Common myeloid progenitor, CD34-positive (primary cell): Measurements from ENCODE around the gene CCL23.
"Not testable (repeated sequence)": the region's sequence is repeated elsewhere in the genome, so short reads cannot be mapped to it uniquely, and the experiment has no call there.

ENCODE experiments used
- CTCF ChIA-PET: fragments of 350-600 bp; sonication (Branson Sonifier 250); formaldehyde crosslinking; loops from one replicate; lab custom pipeline; 2021; ENCODE audit warnings: antibody characterized with exemption; lab: Charles Lee
- POLR2A ChIA-PET: fragments of 350-600 bp; sonication (Branson Sonifier 250); formaldehyde crosslinking; loops from one replicate; lab custom pipeline; 2021; ENCODE audit warnings: antibody characterized with exemption; lab: Charles Lee
- DNase-seq, 3 donors: peaks; one replicate each; pipeline versions ENCODE4 v3.0.0 to v3.0.0-alpha.2; 2013
- H3K27ac ChIP-seq, 2 experiments: 1 replicate in 1 of 2; 2 replicates in 1 of 2; pipeline ENCODE4 v1.7.0; 2013; ENCODE audit warnings: inconsistent platforms in 2 of 2, low read length in 2 of 2, mild to moderate bottlenecking in 2 of 2, low read depth in 1 of 2, moderate library complexity in 1 of 2; ENCODE audit not compliant: severe bottlenecking in 2 of 2, insufficient read depth in 1 of 2, poor library complexity in 1 of 2
- H3K27me3 ChIP-seq, 5 experiments: replicated peaks in 2 of 5; 1 replicate in 3 of 5; 2 replicates in 2 of 5; pipeline versions ENCODE4 v1.6.1 to v1.7.0; 2013; ENCODE audit warnings: low read length in 4 of 5, mild to moderate bottlenecking in 2 of 5, moderate library complexity in 2 of 5, inconsistent platforms in 1 of 5; ENCODE audit not compliant: insufficient read depth in 5 of 5, control insufficient read depth in 4 of 5
- H3K36me3 ChIP-seq, 4 experiments: 1 replicate in 2 of 4; 2 replicates in 2 of 4; pipeline versions ENCODE4 v1.6.1 to v1.7.0; 2013; ENCODE audit warnings: low read length in 3 of 4, control low read depth in 1 of 4, mild to moderate bottlenecking in 1 of 4; ENCODE audit not compliant: control insufficient read depth in 4 of 4, insufficient read depth in 4 of 4
- H3K4me1 ChIP-seq, 4 experiments: 1 replicate in 3 of 4; 2 replicates in 1 of 4; pipeline versions ENCODE4 v1.6.1 to v1.7.1; 2013; ENCODE audit warnings: low read length in 3 of 4, mild to moderate bottlenecking in 3 of 4, control low read depth in 1 of 4, inconsistent platforms in 1 of 4, moderate library complexity in 1 of 4; ENCODE audit not compliant: control insufficient read depth in 4 of 4, insufficient read depth in 4 of 4; ENCODE audit errors: control extremely low read depth in 1 of 4
- H3K4me3 ChIP-seq, 7 experiments: 1 replicate in 4 of 7; 2 replicates in 3 of 7; pipeline versions ENCODE4 v1.5.1 to v1.7.0; 2013; ENCODE audit warnings: mild to moderate bottlenecking in 7 of 7, low read length in 6 of 7, moderate library complexity in 6 of 7, inconsistent platforms in 2 of 7, low read depth in 2 of 7, control low read depth in 1 of 7; ENCODE audit not compliant: insufficient read depth in 4 of 7, control insufficient read depth in 1 of 7; ENCODE audit errors: extremely low read depth in 1 of 7
- H3K9me3 ChIP-seq, 5 experiments: 1 replicate in 4 of 5; 2 replicates in 1 of 5; pipeline versions ENCODE4 v1.6.1 to v1.7.1; 2013; ENCODE audit warnings: low read length in 4 of 5, mild to moderate bottlenecking in 2 of 5, inconsistent platforms in 1 of 5, low read depth in 1 of 5, moderate library complexity in 1 of 5; ENCODE audit not compliant: control insufficient read depth in 4 of 5, insufficient read depth in 2 of 5; ENCODE audit errors: control extremely low read depth in 1 of 5
- WGBS: methylation state at CpG from one replicate; pipeline ENCODE4 v1.1.5; 2013; ENCODE audit not compliant: insufficient coverage; 5-methylcytosine and 5-hydroxymethylcytosine counted together

The CCL23 gene

DNA sequence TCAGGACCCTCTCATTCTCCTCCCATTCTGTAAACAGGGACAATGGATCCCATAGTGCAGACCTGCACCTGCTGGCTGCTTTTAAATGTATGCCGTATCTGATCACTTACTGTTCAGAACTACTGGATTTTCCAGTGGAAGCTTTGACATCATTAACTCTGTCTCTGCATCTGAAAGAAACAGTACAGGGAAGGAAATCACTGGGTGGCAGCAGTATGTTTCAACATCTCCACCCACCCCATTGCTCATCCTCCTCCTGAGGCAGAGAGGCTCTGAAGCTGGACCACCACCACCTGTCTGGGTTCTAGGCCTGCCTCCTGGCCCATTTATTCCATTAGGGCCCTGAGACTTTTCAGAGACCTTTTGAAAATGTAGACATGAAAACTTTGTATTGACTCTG is 19.0 kb downstream of the CCL23 start:
- Histone ChIP-seq H3K4me1 (peaks cover 0 to under 1% (median 0%) of the 10 kb centered on the region in 4 experiments), H3K27ac (no peak overlapping the region), H3K4me3 (no peak overlapping the region), H3K27me3 (peaks cover 0 to 3% (median 0%) of the 10 kb centered on the region in 5 experiments), H3K36me3 (no peaks in the 10 kb centered on the region), H3K9me3 (peaks cover 0 to 3% (median 0%) of the 10 kb centered on the region in 5 experiments)
- ChIA-PET POLR2A (no interaction called here), CTCF (interaction anchor here (0.5 kb wide), 1 partner anchor 13 kb away, joined by 3 read pairs; no protein-coding TSS in a partner anchor)
- DNase-seq = no peak
- 100% methylated on average over 1 of the region's 1 CpG for WGBS

DNA sequence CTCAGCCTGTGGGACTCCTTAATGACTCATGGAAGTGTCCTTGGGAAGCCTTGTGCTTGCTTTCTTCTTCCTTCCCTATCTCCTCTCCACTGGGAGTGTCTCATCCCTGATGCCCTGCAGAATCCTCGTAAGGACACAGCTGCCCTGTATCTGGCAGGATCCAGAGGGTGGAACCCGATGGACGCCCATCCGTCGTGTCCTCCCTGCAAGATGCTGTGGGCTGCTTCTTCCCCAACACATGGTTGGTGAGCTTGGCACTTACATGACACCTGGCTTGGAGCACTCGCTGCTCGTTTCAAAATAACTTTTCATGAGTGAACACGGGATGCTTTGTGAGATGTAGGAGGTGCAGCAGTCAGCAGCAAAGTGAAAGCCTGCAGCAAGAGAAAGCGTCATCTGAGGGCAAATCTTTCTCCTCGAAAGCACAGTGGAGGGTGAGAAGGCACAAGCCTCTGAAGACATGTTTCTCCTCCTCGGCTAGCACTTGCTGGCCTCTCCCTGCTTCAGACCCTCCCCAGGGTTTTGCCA is 19.7 kb downstream of the CCL23 start:
- no peak overlapping the region for H3K27ac ChIP-seq
- DNase-seq = no peak
- 98% methylated on average over 11 of the region's 11 CpGs for WGBS

DNA sequence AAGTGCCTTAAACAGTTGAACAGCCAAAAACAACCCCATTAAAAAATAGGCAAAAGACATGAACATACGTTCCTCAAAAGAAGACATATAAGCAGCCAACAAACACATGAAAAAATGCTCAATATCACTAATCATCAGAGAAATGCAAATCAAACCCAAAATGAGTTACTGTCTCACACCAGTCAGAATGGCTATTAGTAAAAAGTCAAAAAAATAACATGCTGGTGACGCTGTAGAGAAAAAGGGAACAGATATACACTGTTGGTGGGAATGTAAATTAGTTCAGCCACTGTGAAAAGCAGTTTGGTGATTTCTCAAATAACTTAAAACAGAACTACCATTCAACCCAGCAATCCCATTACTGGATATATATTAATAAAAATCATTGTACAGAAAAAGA is 22.4 kb downstream of the CCL23 start:
- H3K4me3 ChIP-seq, H3K27ac ChIP-seq, H3K36me3 ChIP-seq, POLR2A ChIA-PET, H3K9me3 ChIP-seq, DNase-seq, H3K27me3 ChIP-seq, H3K4me1 ChIP-seq: not testable (repeated sequence)
- WGBS = no CpG with 5 or more reads among the region's 2 CpGs
- CTCF ChIA-PET = interaction anchor here (1.4 to 2.2 kb wide), 2 partner anchors 151 to 154 kb away, joined by 4 to 9 read pairs; no protein-coding TSS in a partner anchor

More for the DNA sequence above, 19.7 kb downstream of the CCL23 start:
- Histone ChIP-seq H3K27me3 (peaks cover 0 to 3% (median 0%) of the 10 kb centered on the region in 5 experiments), H3K4me1 (no peaks in the 10 kb centered on the region), H3K4me3 (no peak overlapping the region), H3K36me3 (no peaks in the 10 kb centered on the region), H3K9me3 (peaks cover 0 to 3% (median 0%) of the 10 kb centered on the region in 5 experiments)
- CTCF ChIA-PET = interaction anchor here (0.5 kb wide), 1 partner anchor 13 kb away, joined by 3 read pairs; no protein-coding TSS in a partner anchor
- POLR2A ChIA-PET = no interaction called here

DNA sequence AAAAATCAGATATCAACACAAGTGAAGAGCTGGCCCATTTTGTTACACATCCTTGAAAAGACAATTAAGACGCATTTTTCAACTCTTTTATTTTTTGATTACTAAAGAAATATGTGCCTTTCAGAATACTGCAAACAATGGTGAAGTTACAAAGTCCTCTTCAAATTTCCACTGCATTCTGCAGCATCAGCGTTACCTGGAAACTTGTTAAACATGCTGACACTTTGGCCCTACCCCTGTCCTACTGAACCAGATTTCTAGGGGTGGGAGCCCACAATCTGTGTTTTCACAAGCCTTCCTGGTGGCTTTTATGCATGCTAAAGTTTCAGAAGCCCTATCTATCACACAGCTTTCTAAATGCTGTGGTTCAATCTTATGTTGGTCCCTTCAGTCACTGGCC is 26.7 kb downstream of the CCL23 start:
- no peak overlapping the region for H3K27ac ChIP-seq
- DNase-seq = no peak
- no peaks in the 10 kb centered on the region for H3K27me3 ChIP-seq
- no peak overlapping the region for H3K4me3 ChIP-seq
- H3K36me3 ChIP-seq = no peaks in the 10 kb centered on the region
- POLR2A ChIA-PET = no interaction called here
- H3K9me3 ChIP-seq = peaks cover 0 to 4% (median 0%) of the 10 kb centered on the region in 5 experiments
- 100% methylated on average over 1 of the region's 2 CpGs for WGBS
- CTCF ChIA-PET = interaction anchor here (0.8 to 1.0 kb wide), 2 partner anchors 9 to 13 kb away, joined by 3 to 4 read pairs; no protein-coding TSS in a partner anchor
- H3K4me1 ChIP-seq = no peaks in the 10 kb centered on the region

DNA sequence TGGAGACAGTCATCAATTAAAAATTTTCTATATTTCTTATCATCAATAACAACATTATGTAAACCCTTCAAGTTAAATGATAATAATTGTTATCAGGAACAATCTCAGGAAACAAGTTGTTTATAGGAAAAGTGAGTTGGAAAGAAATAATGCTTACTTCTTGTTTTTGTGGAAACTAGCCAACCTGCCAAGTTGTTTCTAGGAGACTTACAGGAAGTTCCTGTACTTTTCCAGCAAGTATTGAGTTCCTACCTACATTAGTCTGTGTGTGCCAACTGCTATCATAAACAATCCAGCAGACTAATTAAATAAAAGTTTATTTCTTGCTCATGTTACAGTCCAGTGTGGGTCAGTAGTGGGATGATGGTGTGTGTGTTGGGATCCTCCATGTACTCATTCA is 29.6 kb downstream of the CCL23 start:
- H3K27ac ChIP-seq = no peak overlapping the region
- no peaks in the 10 kb centered on the region for H3K36me3 ChIP-seq
- H3K4me3 ChIP-seq = no peak overlapping the region
- CTCF ChIA-PET = interaction anchor here (1.3 kb wide), 1 partner anchor 12 kb away, joined by 5 read pairs; no protein-coding TSS in a partner anchor
- DNase-seq = no peak
- POLR2A ChIA-PET = no interaction called here
- H3K9me3 ChIP-seq = peaks cover 0 to 2% (median 0%) of the 10 kb centered on the region in 5 experiments
- no peaks in the 10 kb centered on the region for H3K27me3 ChIP-seq
- H3K4me1 ChIP-seq = no peaks in the 10 kb centered on the region

DNA sequence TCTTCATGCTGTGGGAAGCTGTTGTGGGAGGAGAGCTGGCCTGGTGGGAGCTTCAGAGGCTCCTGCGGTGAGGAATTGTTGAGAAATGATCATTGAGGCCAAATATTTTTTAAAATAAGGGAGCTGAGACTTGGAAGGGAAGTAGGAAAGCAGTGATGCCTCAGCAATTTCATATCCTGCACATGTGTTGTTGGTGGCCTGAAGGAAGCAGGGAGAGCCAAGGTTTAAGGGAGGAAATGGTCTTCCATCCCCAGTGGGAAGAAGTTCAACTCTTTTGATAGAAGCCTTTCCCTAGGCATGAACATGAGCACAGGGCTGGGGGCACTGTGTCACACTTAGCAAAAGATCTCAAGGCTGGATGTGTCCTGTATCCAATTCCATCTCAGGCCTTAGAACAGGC is 31.1 kb downstream of the CCL23 start, which contains the start of gene CCL14:
Gene CCL14, minus strand, starts transcription at position 87 of the 400 bp plus-strand sequence. Its CDS starts 80 bp downstream, at position 7.
- WGBS = 100% methylated on average over 1 of the region's 1 CpG
- CTCF ChIA-PET = interaction anchor here (1.3 to 1.6 kb wide), 2 partner anchors 11 to 87 kb away, joined by 4 to 5 read pairs; no protein-coding TSS in a partner anchor

DNA sequence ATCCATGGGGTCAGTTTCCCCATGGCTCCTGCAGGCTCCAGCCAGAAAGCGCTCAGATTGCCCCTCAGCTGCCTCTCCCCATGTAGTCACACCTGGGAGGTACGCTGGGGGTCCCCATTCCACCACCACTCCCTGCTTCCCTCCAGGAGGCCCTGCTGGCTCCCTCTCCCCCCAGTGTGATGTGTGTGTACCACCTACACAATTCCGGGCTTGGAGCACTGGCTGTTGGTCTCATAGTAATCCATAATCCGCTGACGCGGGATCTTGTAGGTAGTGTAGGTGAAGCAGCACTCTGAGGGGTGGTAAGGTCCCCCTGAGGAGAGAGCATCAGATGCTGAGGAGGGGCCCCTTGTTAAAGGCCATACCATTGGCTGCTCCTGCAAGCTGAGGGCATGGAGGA is 33.6 kb downstream of the CCL23 start:
- H3K4me1 ChIP-seq = no peaks in the 10 kb centered on the region
- POLR2A ChIA-PET = no interaction called here

More for the DNA sequence above, 31.1 kb downstream of the CCL23 start, which contains the start of gene CCL14:
- no peak for DNase-seq
- POLR2A ChIA-PET = no interaction called here
- H3K9me3 ChIP-seq = peaks cover 0 to 2% (median 0%) of the 10 kb centered on the region in 5 experiments
- H3K27ac ChIP-seq = no peak within 1 kb of the TSS
- no peaks in the 10 kb centered on the region for H3K27me3 ChIP-seq
- no peaks in the 10 kb centered on the region for H3K36me3 ChIP-seq
- no peak within 1 kb of the TSS for H3K4me3 ChIP-seq
- no peaks in the 10 kb centered on the region for H3K4me1 ChIP-seq

More for the DNA sequence above, 33.6 kb downstream of the CCL23 start:
- Histone ChIP-seq H3K36me3 (no peaks in the 10 kb centered on the region), H3K27me3 (no peaks in the 10 kb centered on the region), H3K27ac (no peak overlapping the region), H3K4me3 (no peak overlapping the region), H3K9me3 (peaks cover 0 to under 1% (median 0%) of the 10 kb centered on the region in 5 experiments)
- WGBS = 100% methylated on average over 2 of the region's 6 CpGs
- no peak for DNase-seq
- CTCF ChIA-PET = interaction anchor here (1.0 to 21.0 kb wide), 5 partner anchors 10 to 164 kb away, joined by 5 to 370 read pairs (median 9); no protein-coding TSS in a partner anchor
